Neural progenitor cell (in vitro differentiated cells): Measurements from ENCODE around the gene FMC1. TPM values are rescaled to one million over a fixed set of nuclear protein-coding genes. Genes with fewer than 3 reads are reported as not detected.

Experiments
- DNase-seq: peaks from one replicate; pipeline ENCODE4 v3.0.0-alpha.2; 2016; ENCODE audit warnings: low spot score
- H2AFZ ChIP-seq: fragments of 200-600 bp; sonication (generic); replicated peaks from 2 replicates; pipeline ENCODE4 v1.6.1; 2016; ENCODE audit warnings: antibody characterized with exemption
- H3F3A ChIP-seq: fragments of 200-600 bp; sonication (generic); 2 replicates; pipeline ENCODE4 v1.6.1; 2016; ENCODE audit warnings: antibody characterized with exemption, low read depth
- H3K27ac ChIP-seq: fragments of 200-600 bp; sonication (generic); 2 replicates; pipeline ENCODE4 v1.5.1; 2016; ENCODE audit warnings: mild to moderate bottlenecking
- H3K27me3 ChIP-seq: fragments of 200-600 bp; sonication (generic); 2 replicates; pipeline ENCODE4 v1.6.1; 2016; ENCODE audit warnings: mild to moderate bottlenecking, moderate library complexity
- H3K36me3 ChIP-seq: fragments of 200-600 bp; sonication (generic); 2 replicates; pipeline ENCODE4 v1.5.1; 2016
- H3K4me1 ChIP-seq: fragments of 200-600 bp; sonication (generic); 2 replicates; pipeline ENCODE4 v1.6.1; 2016; ENCODE audit warnings: mixed run types
- H3K4me2 ChIP-seq: fragments of 200-600 bp; sonication (generic); 2 replicates; pipeline ENCODE4 v1.6.1; 2016
- H3K4me3 ChIP-seq: fragments of 200-600 bp; sonication (generic); 2 replicates; pipeline ENCODE4 v1.5.1; 2016
- H3K79me2 ChIP-seq: fragments of 200-600 bp; sonication (generic); 2 replicates; pipeline ENCODE4 v1.6.1; 2016; ENCODE audit warnings: low read depth
- H3K9ac ChIP-seq: fragments of 200-600 bp; sonication (generic); 2 replicates; pipeline ENCODE4 v1.6.1; 2016
- H3K9me3 ChIP-seq: fragments of 200-600 bp; sonication (generic); 2 replicates; pipeline ENCODE4 v1.5.1; 2016; ENCODE audit warnings: low read depth
- H4K20me1 ChIP-seq: fragments of 200-600 bp; sonication (generic); 2 replicates; pipeline ENCODE4 v1.6.1; 2016; ENCODE audit warnings: low read depth
- H3K27ac Mint-ChIP-seq: 3 replicates; pipeline ENCODE4 v1.8.0; 2021; ENCODE audit warnings: mixed read lengths
- H3K27me3 Mint-ChIP-seq: 2 replicates; pipeline ENCODE4 v1.8.0; 2022; ENCODE audit warnings: low read depth, mild to moderate bottlenecking, inconsistent platforms, moderate library complexity, mixed read lengths; ENCODE audit not compliant: insufficient read depth
- H3K36me3 Mint-ChIP-seq: 3 replicates; pipeline ENCODE4 v1.8.0; 2021; ENCODE audit warnings: mixed read lengths
- H3K4me1 Mint-ChIP-seq: 3 replicates; pipeline ENCODE4 v1.8.0; 2021; ENCODE audit warnings: mixed read lengths
- H3K4me3 Mint-ChIP-seq: 3 replicates; pipeline ENCODE4 v1.8.0; 2021; ENCODE audit warnings: mild to moderate bottlenecking, moderate library complexity, mixed read lengths
- H3K9me3 Mint-ChIP-seq: 3 replicates; pipeline ENCODE4 v1.8.0; 2020; ENCODE audit warnings: mixed read lengths
- CTCF ChIP-seq: fragments of 200-600 bp; sonication (generic); IDR thresholded peaks from 2 replicates; pipeline ENCODE4 v1.5.1; 2017; ENCODE audit warnings: antibody characterized with exemption, mild to moderate bottlenecking
- EZH2 ChIP-seq: fragments of 200-600 bp; sonication (generic); IDR thresholded peaks from 2 replicates; pipeline ENCODE4 v1.6.1; 2017; ENCODE audit warnings: antibody characterized with exemption, mild to moderate bottlenecking, moderate library complexity
- EZH2phosphoT487 ChIP-seq: fragments of 200-600 bp; sonication (generic); IDR thresholded peaks from 2 replicates; pipeline ENCODE4 v1.6.1; 2017; ENCODE audit warnings: antibody characterized with exemption
- total RNA-seq: library from RNA; depleted of rRNA; stranded (reverse); fragments of >200 nt; gene quantifications from 2 replicates; pipeline ENCODE4 v1.2.3, GENCODE V29; 2015; ENCODE audit warnings: low replicate concordance

FMC1 gene
- total RNA-seq, 1 donor from 2014 or later = 8.1 TPM

GRCh38 chr7:139299296-139299695 is 41.8 kb upstream of the FMC1 start:
- H3K4me3 Mint-ChIP-seq = no peak overlapping the region

GRCh38 chr7:139300390-139300789 is 40.7 kb upstream of the FMC1 start:
- H3K4me3 ChIP-seq = no peak overlapping the region
- H3K79me2 ChIP-seq = no peaks in the 10 kb centered on the region
- Mint-ChIP-seq H3K4me3 (no peak overlapping the region), H3K36me3 (peaks cover 3% of the 10 kb centered on the region), H3K27me3 (no peaks in the 10 kb centered on the region), H3K27ac (no peak overlapping the region), H3K9me3 (no peaks in the 10 kb centered on the region), H3K4me1 (peaks cover 6% of the 10 kb centered on the region)
- no peak overlapping the region for H2AFZ ChIP-seq
- H4K20me1 ChIP-seq = no peaks in the 10 kb centered on the region
- no peak for TF ChIP-seq EZH2phosphoT487
- TF ChIP-seq EZH2 = no peak
- TF ChIP-seq CTCF = no peak
- H3K27ac ChIP-seq = no peak overlapping the region
- no peak overlapping the region for H3K4me2 ChIP-seq
- no peaks in the 10 kb centered on the region for H3K9me3 ChIP-seq
- DNase-seq = no peak
- no peak overlapping the region for H3K9ac ChIP-seq
- H3K4me1 ChIP-seq = no peaks in the 10 kb centered on the region
- H3K27me3 ChIP-seq = no peaks in the 10 kb centered on the region
- no peaks in the 10 kb centered on the region for H3F3A ChIP-seq
- H3K36me3 ChIP-seq = peaks cover 5% of the 10 kb centered on the region

More at GRCh38 chr7:139299296-139299695, 41.8 kb upstream of the FMC1 start:
- Histone ChIP-seq H3K9me3 (no peaks in the 10 kb centered on the region), H2AFZ (no peak overlapping the region), H3K4me3 (no peak overlapping the region), H3K4me2 (no peak overlapping the region), H3K79me2 (no peaks in the 10 kb centered on the region), H3K36me3 (peaks cover 5% of the 10 kb centered on the region), H3F3A (no peaks in the 10 kb centered on the region), H3K27me3 (no peaks in the 10 kb centered on the region), H3K4me1 (no peaks in the 10 kb centered on the region), H3K27ac (no peak overlapping the region), H4K20me1 (no peaks in the 10 kb centered on the region), H3K9ac (no peak overlapping the region)
- Mint-ChIP-seq H3K36me3 (peaks cover 6% of the 10 kb centered on the region), H3K4me1 (peaks cover 8% of the 10 kb centered on the region), H3K27ac (no peak overlapping the region), H3K9me3 (no peaks in the 10 kb centered on the region), H3K27me3 (no peaks in the 10 kb centered on the region)
- TF ChIP-seq EZH2phosphoT487 (no peak), CTCF (no peak), EZH2 (no peak)
- DNase-seq = no peak

- DNase-seq = no peak
These were observed 36.6 kb upstream of the FMC1 start for GRCh38 chr7:139304517-139304916.

More at GRCh38 chr7:139304517-139304916, 36.6 kb upstream of the FMC1 start:
- Mint-ChIP-seq H3K36me3 (peaks cover 10% of the 10 kb centered on the region), H3K9me3 (no peaks in the 10 kb centered on the region), H3K4me1 (no peaks in the 10 kb centered on the region), H3K4me3 (no peak overlapping the region), H3K27me3 (no peaks in the 10 kb centered on the region), H3K27ac (no peak overlapping the region)
- H3K9me3 ChIP-seq = no peaks in the 10 kb centered on the region
- no peaks in the 10 kb centered on the region for H4K20me1 ChIP-seq
- no peak for TF ChIP-seq CTCF
- no peak for TF ChIP-seq EZH2
- no peak for TF ChIP-seq EZH2phosphoT487
- H3K36me3 ChIP-seq = peaks cover 5% of the 10 kb centered on the region
- no peaks in the 10 kb centered on the region for H3K79me2 ChIP-seq
- no peaks in the 10 kb centered on the region for H3K4me1 ChIP-seq
- no peak overlapping the region for H3K4me2 ChIP-seq
- no peak overlapping the region for H3K27ac ChIP-seq
- H3K27me3 ChIP-seq = no peaks in the 10 kb centered on the region
- H3K4me3 ChIP-seq = no peak overlapping the region
- H3F3A ChIP-seq = no peaks in the 10 kb centered on the region
- no peak overlapping the region for H3K9ac ChIP-seq
- H2AFZ ChIP-seq = no peak overlapping the region
